Transverse colon (tissue), 4 donors: ENCODE results near the gene OR52I2. TPM values are rescaled to one million over a fixed set of nuclear protein-coding genes. Genes with fewer than 3 reads are reported as not detected.

ENCODE experiments used
- DNase-seq: peaks from one replicate; pipeline ENCODE4 v3.0.0-alpha.2; 2019
- H3K27ac ChIP-seq, 4 donors: fragments of 200-600 bp; sonication (generic); 2 replicates each; pipeline ENCODE4 v1.5.1; 2016 to 2018; ENCODE audit warnings: inconsistent platforms in 4 of 4
- H3K27me3 ChIP-seq: fragments of 200-600 bp; sonication (generic); 2 replicates; pipeline ENCODE4 v1.5.1; 2017; ENCODE audit warnings: inconsistent platforms
- H3K36me3 ChIP-seq, 4 donors: fragments of 200-600 bp; sonication (generic); 2 replicates each; pipeline ENCODE4 v1.5.1; 2017 to 2019; ENCODE audit warnings: inconsistent platforms in 4 of 4
- H3K4me1 ChIP-seq, 4 donors: fragments of 200-600 bp; sonication (generic); 2 replicates each; pipeline ENCODE4 v1.5.1; 2017 to 2020; ENCODE audit warnings: inconsistent platforms in 4 of 4
- H3K4me3 ChIP-seq, 4 donors: fragments of 200-600 bp; sonication (generic); 1 replicate in 1 of 4; 2 replicates in 3 of 4; pipeline versions ENCODE4 v1.5.1 to v1.6.1; 2017 to 2019; ENCODE audit warnings: inconsistent platforms in 4 of 4
- H3K9me3 ChIP-seq, 2 donors: fragments of 200-600 bp; sonication (generic); 2 replicates each; pipeline ENCODE4 v1.5.1; 2017 to 2019; ENCODE audit warnings: inconsistent platforms in 2 of 2
- EP300 ChIP-seq: sonication (generic); formaldehyde crosslinking; IDR thresholded peaks from one replicate; pipeline ENCODE4 v1.6.1; 2017; ENCODE audit warnings: antibody characterized with exemption, low read depth
- POLR2A ChIP-seq: fragments of 450-650 bp; IDR thresholded peaks from one replicate; pipeline ENCODE4 v1.6.1; 2016; ENCODE audit warnings: antibody characterized with exemption, mild to moderate bottlenecking, moderate library complexity
- POLR2AphosphoS5 ChIP-seq, 3 donors: sonication (generic); formaldehyde crosslinking; IDR thresholded peaks; one replicate each; pipeline ENCODE4 v1.6.1; 2016; ENCODE audit warnings: antibody characterized with exemption in 3 of 3
- WGBS, 2 donors: methylation state at CpG; one replicate each; pipeline ENCODE4 v1.1.5; 2018; ENCODE audit warnings: low coverage in 1 of 2; 5-methylcytosine and 5-hydroxymethylcytosine counted together
- in situ Hi-C, 4 donors: fragments of 200-750 bp; cut with MboI; loops; one replicate each; pipeline versions ENCODE4 v1.15.0 to v1.15.1; 2017; ENCODE audit warnings: low sequenced_read_pairs in 3 of 4, low pct_ligation_motif_present in 1 of 4, low pct_unique_long_range_greater_than_20kb in 1 of 4
- intact Hi-C: fragments of 100-400 bp; cut with DNase I; formaldehyde crosslinking; loops from one replicate; pipeline ENCODE4 v1.15.1; 2023; ENCODE audit warnings: low total_unique reads
- total RNA-seq, 4 donors: library from RNA; depleted of rRNA; stranded (reverse); fragments of >200 nt; gene quantifications; one replicate each; pipeline ENCODE4 v1.1.0, GENCODE V29; 2016
- TF ChIP-seq, protein P1 (sequence below), 5 experiments: fragments of 200-600 bp in 3 of 5; fragments of 450-650 bp in 2 of 5; sonication (generic) in 3 of 5; IDR thresholded peaks; 1 replicate in 2 of 5; 2 replicates in 3 of 5; pipeline ENCODE4 v1.5.1; 2016 to 2017; ENCODE audit warnings: antibody characterized with exemption in 5 of 5, inconsistent platforms in 3 of 5, mild to moderate bottlenecking in 2 of 5, moderate library complexity in 1 of 5

Gene OR52I2
- total RNA-seq, 4 donors from 2014 or later = not detected

DNA sequence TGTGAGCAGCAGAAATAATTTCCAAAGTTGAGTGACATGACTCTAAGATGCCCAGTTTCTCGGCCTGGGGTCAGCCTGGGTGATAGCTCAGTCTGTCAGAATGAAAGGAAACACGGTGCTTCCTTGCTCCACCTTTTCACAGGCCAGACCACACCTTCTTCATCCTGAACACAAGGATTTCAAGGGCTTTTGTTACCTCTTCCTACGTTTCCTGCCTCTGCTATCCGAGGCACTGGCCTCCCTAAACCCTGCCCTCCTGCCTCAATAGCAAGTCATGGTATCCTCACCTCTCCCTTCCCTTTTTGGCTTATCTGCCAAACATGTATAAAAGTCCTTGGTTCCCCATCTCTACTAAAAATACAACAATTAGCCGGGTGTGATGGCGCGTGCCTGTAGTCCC lies 60.5 kb downstream of the OR52I2 start:
- TF ChIP-seq POLR2A (no peak), POLR2AphosphoS5 (IDR thresholded peaks at IDR 0.05) (no peak), EP300 (no peak)
- TF ChIP-seq, protein P1, sequence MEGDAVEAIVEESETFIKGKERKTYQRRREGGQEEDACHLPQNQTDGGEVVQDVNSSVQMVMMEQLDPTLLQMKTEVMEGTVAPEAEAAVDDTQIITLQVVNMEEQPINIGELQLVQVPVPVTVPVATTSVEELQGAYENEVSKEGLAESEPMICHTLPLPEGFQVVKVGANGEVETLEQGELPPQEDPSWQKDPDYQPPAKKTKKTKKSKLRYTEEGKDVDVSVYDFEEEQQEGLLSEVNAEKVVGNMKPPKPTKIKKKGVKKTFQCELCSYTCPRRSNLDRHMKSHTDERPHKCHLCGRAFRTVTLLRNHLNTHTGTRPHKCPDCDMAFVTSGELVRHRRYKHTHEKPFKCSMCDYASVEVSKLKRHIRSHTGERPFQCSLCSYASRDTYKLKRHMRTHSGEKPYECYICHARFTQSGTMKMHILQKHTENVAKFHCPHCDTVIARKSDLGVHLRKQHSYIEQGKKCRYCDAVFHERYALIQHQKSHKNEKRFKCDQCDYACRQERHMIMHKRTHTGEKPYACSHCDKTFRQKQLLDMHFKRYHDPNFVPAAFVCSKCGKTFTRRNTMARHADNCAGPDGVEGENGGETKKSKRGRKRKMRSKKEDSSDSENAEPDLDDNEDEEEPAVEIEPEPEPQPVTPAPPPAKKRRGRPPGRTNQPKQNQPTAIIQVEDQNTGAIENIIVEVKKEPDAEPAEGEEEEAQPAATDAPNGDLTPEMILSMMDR (IDR thresholded peaks at IDR 0.05) = no peak
- in situ Hi-C loops = loop anchor here (25.0 kb wide), 2 partner anchors 195 to 370 kb away; partner anchors contain the start of gene OR51S1 (in 1 of the 4)
- Histone ChIP-seq H3K36me3 (no peaks in the 10 kb centered on the region), H3K9me3 (no peaks in the 10 kb centered on the region), H3K27ac (no peak overlapping the region), H3K4me1 (peaks cover 0 to under 1% (median 0%) of the 10 kb centered on the region in 4 donors), H3K4me3 (no peak overlapping the region), H3K27me3 (no peaks in the 10 kb centered on the region)
- 65% methylated on average over 4 to 7 of the region's 7 CpGs for WGBS, 2 donors
- DNase-seq = no peak
- intact Hi-C loops = no loop called here

Other genes with a start within 250 kb of the OR52I2 start
- not detected for gene OR52B4, start 213.4 kb upstream of the OR52I2 start, total RNA-seq
- 10 to 100 TPM; 23.6 to 40.4 (median 24.8) TPM for gene TRIM21, start 188.0 kb upstream of the OR52I2 start, total RNA-seq
- gene OR52K2, start 132.4 kb upstream of the OR52I2 start, total RNA-seq = not detected
- gene OR52K1, start 99.1 kb upstream of the OR52I2 start, total RNA-seq = not detected
- not detected for gene OR52M1, start 36.6 kb upstream of the OR52I2 start, total RNA-seq
- gene OR52I1, start 12.3 kb downstream of the OR52I2 start, total RNA-seq = not detected
- gene TRIM68, start 26.5 kb downstream of the OR52I2 start, total RNA-seq = 10 to 100 TPM; 12.1 to 30.2 (median 19.9) TPM
- gene OR51D1, start 55.7 kb downstream of the OR52I2 start, total RNA-seq = not detected
- under 1 TPM in 2 of 4 donors, not detected in 2; 0.16 to 0.27 TPM for gene OR51E1, start 62.2 kb downstream of the OR52I2 start, total RNA-seq
- 10 to 100 TPM in 1 of 4 donors, 1 to 10 TPM in 2, under 1 TPM in 1; 0.37 to 10.3 (median 2.0) TPM for gene OR51E2, start 116.1 kb downstream of the OR52I2 start, total RNA-seq
- not detected for gene MMP26, start 123.0 kb downstream of the OR52I2 start, total RNA-seq
- not detected for gene OR51F1, start 188.2 kb downstream of the OR52I2 start, total RNA-seq
- not detected for gene OR52R1, start 222.6 kb downstream of the OR52I2 start, total RNA-seq
- not detected for gene OR51F2, start 239.6 kb downstream of the OR52I2 start, total RNA-seq